ENCODE data around the gene ATXN7.
A peak's percentile ranks its signal among the peaks of the same experiment; 100 is the strongest.

Gene ATXN7

GRCh38 chr3:63911873-63912767 is 48.5 kb downstream of the ATXN7 start, which contains the start of gene SCAANT1:
Gene SCAANT1 (minus strand): TSS chr3:63912383.
- Histone ChIP-seq H3K4me3 (ENCODE audit: low read length) (peak within 1 kb of the TSS; percentile 71), H3K36me3 (replicated peaks; ENCODE audit: insufficient read depth, low read length) (no peaks in the 10 kb centered on the region), H3K27ac (ENCODE audit: low read length) (peak within 1 kb of the TSS; percentile 79; the same call in 1 of the 2 replicates), H3K4me1 (ENCODE audit: low read length) (peaks cover 21% of the 10 kb centered on the region), H3K79me2 (ENCODE audit: low read length) (peaks cover 38% of the 10 kb centered on the region), H3K9ac (ENCODE audit: low read length) (peak within 1 kb of the TSS; percentile 69), H3K27me3 (replicated peaks; ENCODE audit: insufficient read depth, low read length) (no peaks in the 10 kb centered on the region), H3K4me2 (ENCODE audit: low read depth, low read length) (peak within 1 kb of the TSS; percentile 85), H2AFZ (ENCODE audit: low read length) (peak within 1 kb of the TSS; percentile 49), H3F3A (ENCODE audit: insufficient read depth, low read length) (peaks cover 25% of the 10 kb centered on the region), H3K9me3 (replicated peaks; ENCODE audit: insufficient read depth, low read length) (no peaks in the 10 kb centered on the region), H3K9me2 (replicated peaks; ENCODE audit: insufficient read depth, low read length) (no peaks in the 10 kb centered on the region), H4K20me1 (ENCODE audit: insufficient read depth, low read length) (no peaks in the 10 kb centered on the region)
- TF ChIP-seq EZH2phosphoT487 (IDR thresholded peaks at IDR 0.05; ENCODE audit: low read length) (no peak), CTCF (IDR thresholded peaks at IDR 0.05; ENCODE audit: low read length) (no peak), EZH2 (optimal IDR thresholded peaks at IDR 0.05; ENCODE audit: low read depth, low read length) (no peak)
- peak; percentile 88 for DNase-seq

GRCh38 chr3:63912768-63913588 is 49.3 kb downstream of the ATXN7 start:
- H3F3A ChIP-seq (ENCODE audit: insufficient read depth, low read length) = peaks cover 25% of the 10 kb centered on the region
- H3K4me1 ChIP-seq (ENCODE audit: low read length) = peaks cover 21% of the 10 kb centered on the region
- H2AFZ ChIP-seq (ENCODE audit: low read length) = no peak overlapping the region
- no peaks in the 10 kb centered on the region for H3K9me3 ChIP-seq (replicated peaks; ENCODE audit: insufficient read depth, low read length)
- peaks cover 7% of the 10 kb centered on the region; the same call in 1 of the 2 replicates for H3K36me3 ChIP-seq (replicated peaks; ENCODE audit: insufficient read depth, low read length)
- H3K9me2 ChIP-seq (replicated peaks; ENCODE audit: insufficient read depth, low read length) = no peaks in the 10 kb centered on the region
- no peak overlapping the region for H3K27ac ChIP-seq (ENCODE audit: low read length)
- H3K27me3 ChIP-seq (replicated peaks; ENCODE audit: insufficient read depth, low read length) = no peaks in the 10 kb centered on the region
- no peak for TF ChIP-seq EZH2 (optimal IDR thresholded peaks at IDR 0.05; ENCODE audit: low read depth, low read length)
- TF ChIP-seq CTCF (IDR thresholded peaks at IDR 0.05; ENCODE audit: low read length) = no peak
- no peak for TF ChIP-seq EZH2phosphoT487 (IDR thresholded peaks at IDR 0.05; ENCODE audit: low read length)
- H3K4me2 ChIP-seq (ENCODE audit: low read depth, low read length) = peak overlapping the region; percentile 65
- H4K20me1 ChIP-seq (ENCODE audit: insufficient read depth, low read length) = no peaks in the 10 kb centered on the region
- no peak for DNase-seq
- peaks cover 37% of the 10 kb centered on the region for H3K79me2 ChIP-seq (ENCODE audit: low read length)
- peak overlapping the region; percentile 44 for H3K4me3 ChIP-seq (ENCODE audit: low read length)
- peak overlapping the region; percentile 32; the same call in 1 of the 2 replicates for H3K9ac ChIP-seq (ENCODE audit: low read length)

- no peak for DNase-seq
- H3K79me2 ChIP-seq (ENCODE audit: low read length) = peaks cover 31% of the 10 kb centered on the region
Measured at GRCh38 chr3:63914312-63914711, 50.6 kb downstream of the ATXN7 start.

More at GRCh38 chr3:63914312-63914711, 50.6 kb downstream of the ATXN7 start:
- no peak overlapping the region for H3K9ac ChIP-seq (ENCODE audit: low read length)
- no peaks in the 10 kb centered on the region for H3K27me3 ChIP-seq (replicated peaks; ENCODE audit: insufficient read depth, low read length)
- peaks cover 7% of the 10 kb centered on the region; the same call in 1 of the 2 replicates for H3K36me3 ChIP-seq (replicated peaks; ENCODE audit: insufficient read depth, low read length)
- H3F3A ChIP-seq (ENCODE audit: insufficient read depth, low read length) = peaks cover 25% of the 10 kb centered on the region
- no peaks in the 10 kb centered on the region for H3K9me3 ChIP-seq (replicated peaks; ENCODE audit: insufficient read depth, low read length)
- H3K4me3 ChIP-seq (ENCODE audit: low read length) = no peak overlapping the region
- no peaks in the 10 kb centered on the region for H4K20me1 ChIP-seq (ENCODE audit: insufficient read depth, low read length)
- no peaks in the 10 kb centered on the region for H3K9me2 ChIP-seq (replicated peaks; ENCODE audit: insufficient read depth, low read length)
- H3K4me1 ChIP-seq (ENCODE audit: low read length) = peaks cover 21% of the 10 kb centered on the region
- TF ChIP-seq EZH2 (optimal IDR thresholded peaks at IDR 0.05; ENCODE audit: low read depth, low read length) (no peak), EZH2phosphoT487 (IDR thresholded peaks at IDR 0.05; ENCODE audit: low read length) (no peak), CTCF (IDR thresholded peaks at IDR 0.05; ENCODE audit: low read length) (no peak)
- H2AFZ ChIP-seq (ENCODE audit: low read length) = no peak overlapping the region
- no peak overlapping the region for H3K27ac ChIP-seq (ENCODE audit: low read length)
- H3K4me2 ChIP-seq (ENCODE audit: low read depth, low read length) = no peak overlapping the region

Data from MM.1S (cell line).